Left hindlimb (tissue), 1 donor: ENCODE results near the gene BAIAP2L2.
"Not testable (repeated sequence)": the region's sequence is repeated elsewhere in the genome, so short reads cannot be mapped to it uniquely, and the experiment has no call there.

Experiments used
- DNase-seq: peaks from one replicate; pipeline ENCODE4 v3.0.0-alpha.2; 2018

BAIAP2L2 gene

GRCh38 chr22:38110008-38110862 is at the start of gene BAIAP2L2:
BAIAP2L2 (minus strand) TSS chr22:38110684; CDS start chr22:38110525, 159 bp downstream.
- DNase-seq, result no peak

GRCh38 chr22:38155703-38156102 is 45.2 kb upstream of the BAIAP2L2 start:
- no peak for DNase-seq

- DNase-seq, result not testable (repeated sequence)
Measured at GRCh38 chr22:38154563-38154915, 44.1 kb upstream of the BAIAP2L2 start.

DNA sequence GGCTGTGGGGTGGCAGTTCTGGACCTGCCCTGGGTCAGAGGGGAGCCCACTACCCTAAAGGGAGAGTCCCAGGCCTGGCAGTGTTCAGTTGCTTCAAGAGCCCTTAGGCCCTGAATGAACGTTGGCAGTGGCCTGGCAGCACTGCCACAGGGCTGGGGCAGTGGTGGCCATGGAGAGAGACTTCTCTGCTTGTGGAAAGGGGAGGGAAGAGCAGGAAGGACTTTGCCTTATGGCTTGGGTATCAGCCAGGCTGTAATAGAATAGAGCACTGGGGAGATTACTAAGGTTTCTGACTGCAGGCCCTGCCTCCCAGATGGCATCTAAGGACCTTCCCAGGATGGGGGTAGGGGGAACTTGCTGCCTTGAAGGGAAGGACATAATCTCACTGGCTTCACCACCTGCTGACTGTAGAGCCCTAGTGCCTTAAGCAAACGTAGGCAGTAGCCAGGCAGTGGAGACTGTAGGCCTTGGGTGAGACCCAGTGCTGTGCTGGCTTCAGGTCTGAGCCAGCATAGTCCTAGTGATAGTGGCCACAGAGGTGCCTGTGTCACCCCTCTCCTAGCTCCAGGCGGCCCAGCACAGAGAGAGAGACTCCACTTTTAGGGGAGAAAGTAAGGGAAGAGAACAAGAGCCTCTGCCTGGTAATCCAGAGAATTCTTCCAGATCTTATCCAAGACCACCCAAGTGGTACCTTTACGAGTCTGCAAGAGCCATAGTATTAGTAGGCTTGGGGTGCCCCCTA is 43.5 kb upstream of the BAIAP2L2 start:
- no peak for DNase-seq

DNA sequence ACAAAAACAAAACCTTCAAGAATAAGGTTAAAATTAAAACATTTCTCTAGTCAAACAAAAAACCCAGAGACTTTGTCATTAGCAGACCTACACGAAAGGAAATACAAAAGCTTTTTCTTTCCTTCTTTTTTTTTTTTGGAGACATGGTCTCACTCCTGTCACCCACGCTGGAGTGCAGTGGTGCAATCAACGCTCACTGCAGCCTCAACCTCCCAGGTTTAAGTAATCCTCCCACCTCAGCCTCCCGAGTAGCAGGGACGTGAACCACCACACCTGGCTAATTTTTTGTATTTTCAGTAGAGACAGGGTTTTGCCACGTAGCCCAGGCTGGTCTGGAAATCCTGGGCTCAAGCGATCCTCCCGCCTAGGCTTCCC is 40.6 kb upstream of the BAIAP2L2 start:
- DNase-seq, result no peak

GRCh38 chr22:38148245-38148644 is 37.8 kb upstream of the BAIAP2L2 start:
- no peak for DNase-seq

DNA sequence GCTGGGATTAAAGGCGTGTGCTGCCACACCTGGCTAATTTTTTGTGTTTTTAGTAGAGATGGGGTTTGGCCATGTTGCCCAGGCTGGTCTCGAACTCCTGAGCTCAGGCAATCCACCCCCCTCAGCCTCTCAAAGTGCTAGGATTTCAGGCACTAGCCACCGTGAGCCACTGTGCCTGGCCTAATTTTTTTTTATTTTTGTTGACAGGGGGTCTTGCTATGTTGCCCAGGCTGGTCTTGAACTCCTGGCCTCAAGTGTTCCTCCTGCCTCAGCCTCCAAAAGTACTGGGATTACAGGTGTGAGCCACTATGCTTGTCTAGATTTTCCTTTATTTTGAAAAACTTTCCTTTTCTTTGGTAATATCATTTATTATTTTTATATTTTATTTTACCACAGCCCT is 35.7 kb upstream of the BAIAP2L2 start:
- DNase-seq, result not testable (repeated sequence)

- no peak for DNase-seq
Measured at GRCh38 chr22:38144025-38144405, 33.5 kb upstream of the BAIAP2L2 start.

GRCh38 chr22:38142606-38143005 is 32.1 kb upstream of the BAIAP2L2 start:
- no peak for DNase-seq

- DNase-seq, result no peak
Measured at GRCh38 chr22:38141217-38141973, 30.9 kb upstream of the BAIAP2L2 start.

DNA sequence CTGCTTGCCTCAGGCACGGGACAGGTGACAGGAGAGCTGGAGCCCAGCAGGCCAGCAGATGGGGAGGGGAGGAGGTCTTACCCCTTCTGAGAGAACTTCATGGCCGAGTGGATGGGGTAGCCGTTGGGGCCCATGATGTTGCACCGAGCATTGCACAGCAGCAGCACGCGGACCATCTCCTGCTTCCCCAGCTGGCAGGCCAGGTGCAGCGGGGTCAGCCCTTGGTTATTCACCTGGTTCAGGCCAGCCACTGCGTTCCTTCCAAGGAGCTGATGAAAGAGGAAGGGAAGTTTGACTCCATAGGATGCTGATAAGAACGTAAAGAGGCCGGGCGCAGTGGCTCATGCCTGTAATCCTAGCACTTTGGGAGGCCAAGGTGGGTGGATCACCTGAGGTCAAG is 29.4 kb upstream of the BAIAP2L2 start:
- DNase-seq, result no peak

DNA sequence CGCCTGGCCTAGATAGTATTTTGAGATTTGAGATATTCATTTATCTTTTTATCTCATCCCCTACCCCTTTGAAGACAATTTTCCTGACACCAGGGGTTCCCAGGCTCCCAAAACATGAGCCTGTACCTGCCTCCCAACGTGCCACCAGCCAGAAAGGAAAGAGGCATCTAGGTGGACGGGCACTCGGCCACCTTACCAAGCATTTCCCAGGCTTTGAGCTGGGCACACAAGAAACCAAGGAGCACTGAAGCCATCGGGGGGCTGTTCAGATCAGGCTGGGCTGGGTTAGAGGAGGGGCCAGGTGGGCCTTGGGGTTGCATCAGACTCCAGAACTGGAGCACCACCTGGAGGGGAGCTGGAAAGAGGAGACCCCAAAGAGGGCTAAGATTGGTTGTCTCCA is 28.5 kb upstream of the BAIAP2L2 start:
- no peak for DNase-seq

DNA sequence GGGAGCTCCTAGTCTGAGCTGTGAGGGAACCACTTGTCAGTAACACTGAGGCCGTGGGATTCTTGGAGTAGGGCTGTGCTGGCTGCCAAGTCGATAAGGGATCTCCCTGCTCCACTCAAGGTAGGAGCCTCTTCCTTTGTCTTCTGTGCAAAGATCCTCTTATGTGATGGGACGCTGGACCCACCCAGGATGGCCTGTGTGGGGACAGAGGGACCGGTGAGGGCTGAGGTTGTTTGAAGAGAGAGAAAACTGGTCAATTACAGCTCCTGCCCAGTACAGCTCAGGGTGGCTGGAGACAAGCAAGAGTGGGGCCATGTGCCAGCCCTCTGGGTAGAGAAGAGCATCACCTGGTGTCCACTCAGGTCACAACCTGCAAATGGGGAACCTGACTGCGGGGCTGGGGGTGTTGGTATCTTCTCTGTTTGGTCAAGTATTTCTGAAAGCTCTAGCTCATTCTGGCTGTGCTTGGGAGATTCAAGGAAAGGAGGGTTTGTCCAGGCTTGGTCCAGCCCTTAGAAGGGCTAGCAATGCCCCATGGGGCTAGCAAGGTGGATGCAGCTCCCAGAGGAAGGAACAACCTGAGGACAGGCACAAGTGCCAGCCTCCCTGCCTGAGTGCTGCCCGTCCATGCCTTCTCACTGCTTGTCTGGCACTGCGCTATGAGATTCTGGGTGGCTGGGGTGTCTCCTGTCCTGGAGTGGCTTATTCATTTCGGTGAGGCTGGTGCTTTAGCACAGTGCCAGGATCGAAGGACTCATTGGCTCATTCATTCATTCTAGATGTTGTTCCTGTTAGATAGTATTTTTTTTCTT is 27.6 kb upstream of the BAIAP2L2 start:
- no peak for DNase-seq

GRCh38 chr22:38136607-38137006 is 26.1 kb upstream of the BAIAP2L2 start:
- DNase-seq, result no peak

DNA sequence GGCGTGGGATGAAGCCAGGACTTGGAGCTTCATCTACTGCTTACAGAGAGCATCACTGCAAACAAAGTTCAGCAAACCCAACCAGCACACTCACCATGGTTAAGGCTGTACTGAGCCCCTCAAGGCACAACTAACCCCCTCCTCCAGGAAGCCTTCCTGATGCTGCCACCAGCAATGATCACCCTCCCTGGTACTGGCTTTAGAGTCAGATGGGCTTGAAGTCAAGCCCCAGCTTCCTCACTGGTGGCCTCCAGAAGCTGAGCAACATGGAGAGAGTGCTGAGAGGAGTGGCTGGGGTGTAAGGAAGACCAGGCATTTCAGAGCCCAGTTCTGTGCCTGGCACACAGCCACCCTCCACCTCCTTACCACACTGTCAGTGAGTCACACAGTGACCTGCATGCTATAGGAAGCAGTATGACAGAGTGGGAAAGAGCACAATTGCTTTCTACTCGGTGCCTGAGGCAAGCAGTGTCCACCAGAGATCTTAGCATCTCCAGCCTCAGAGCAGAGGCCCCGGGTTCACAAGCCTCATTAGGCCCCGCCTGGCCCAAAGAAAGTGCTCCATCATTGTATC is 24.7 kb upstream of the BAIAP2L2 start:
- no peak for DNase-seq

DNA sequence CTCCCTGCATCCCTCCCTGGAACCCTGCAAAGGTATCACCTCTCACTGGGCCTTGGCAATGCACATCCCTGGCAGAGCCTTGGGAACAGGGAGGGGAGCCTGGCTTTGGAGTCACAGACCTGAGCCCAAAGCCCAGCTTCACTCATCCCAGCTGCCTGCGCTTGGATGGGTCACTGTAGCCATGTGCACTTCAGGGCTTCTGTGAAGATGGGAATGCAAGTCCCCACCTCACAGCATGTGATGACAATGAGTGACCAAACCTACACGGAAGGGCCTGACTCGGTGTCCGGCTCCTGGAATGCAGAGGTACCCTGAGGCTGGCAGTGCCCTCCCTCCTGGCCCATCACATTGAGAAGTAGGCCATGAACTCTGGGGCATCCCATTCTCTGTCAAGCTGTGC is 22.8 kb upstream of the BAIAP2L2 start:
- no peak for DNase-seq

DNA sequence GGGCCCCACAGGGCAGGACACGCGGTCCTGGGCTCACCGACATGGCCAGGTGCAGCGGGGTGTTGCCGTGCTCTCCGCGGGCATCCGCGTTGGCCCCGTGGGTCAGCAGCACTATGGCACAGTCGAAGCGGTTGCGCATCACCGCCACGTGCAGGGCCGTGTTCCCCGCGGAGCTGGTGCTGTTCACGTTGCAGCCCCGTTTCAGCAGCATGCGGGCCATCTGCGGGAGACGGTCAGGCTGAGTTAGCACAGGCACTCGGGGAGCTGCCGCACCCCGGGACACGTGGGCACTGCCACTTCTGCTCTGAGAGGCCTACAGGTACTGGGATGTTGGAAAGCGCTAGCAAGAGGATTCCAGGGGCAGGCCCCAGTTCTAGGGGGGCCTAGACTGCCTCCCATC is 22.3 kb upstream of the BAIAP2L2 start:
- DNase-seq, result no peak

DNA sequence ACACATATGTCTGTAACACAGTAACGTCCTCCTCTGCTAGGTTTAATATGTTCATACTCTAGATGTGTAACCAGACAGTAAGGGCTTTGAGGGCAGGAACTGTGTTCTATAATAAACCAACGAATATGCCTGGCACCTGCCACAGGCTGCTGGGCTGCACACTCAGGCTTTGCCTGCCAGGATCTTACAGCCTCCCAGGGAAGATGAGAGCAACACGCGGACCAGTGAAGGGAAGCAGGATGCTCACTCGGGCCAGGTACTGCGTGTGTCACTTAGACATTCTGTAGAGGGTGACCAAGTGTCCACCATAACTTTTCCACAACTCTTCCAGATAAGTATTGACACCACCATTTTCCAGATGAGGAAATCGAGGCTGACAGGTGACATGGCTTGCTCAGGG is 21.7 kb upstream of the BAIAP2L2 start:
- no peak for DNase-seq

DNA sequence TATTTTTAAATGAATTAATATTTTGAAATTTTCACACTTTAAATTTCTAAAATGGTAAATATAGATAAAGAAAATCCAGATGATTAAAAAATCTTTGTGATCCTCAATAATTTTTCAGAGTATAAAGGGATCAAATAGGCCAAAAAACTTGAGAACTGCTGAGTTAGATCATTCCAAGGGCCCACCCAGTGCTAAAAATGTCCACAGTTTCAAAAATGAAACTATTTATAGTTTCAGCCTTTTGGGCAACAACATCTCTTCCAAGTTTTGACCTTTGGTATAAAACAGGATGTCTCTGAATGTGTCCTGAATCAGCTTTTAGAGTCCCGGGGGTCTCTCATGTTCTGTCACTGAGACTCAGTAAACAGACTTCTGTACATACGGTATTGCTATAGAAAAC is 20.9 kb upstream of the BAIAP2L2 start:
- no peak for DNase-seq

GRCh38 chr22:38129856-38130255 is 19.4 kb upstream of the BAIAP2L2 start:
- DNase-seq, result no peak

GRCh38 chr22:38129021-38129420 is 18.5 kb upstream of the BAIAP2L2 start:
- no peak for DNase-seq

GRCh38 chr22:38127869-38128268 is 17.4 kb upstream of the BAIAP2L2 start:
- DNase-seq, result no peak
